Endodermal cell (in vitro differentiated cells): ENCODE measurements around the gene ABLIM2. TPM values are rescaled to one million over a fixed set of nuclear protein-coding genes. Genes with fewer than 3 reads are reported as not detected.

Experiments used
- DNase-seq: peaks from one replicate; pipeline ENCODE4 v3.0.0-alpha.2; 2017
- H3K27ac ChIP-seq: 2 replicates; pipeline ENCODE4 v1.5.1; 2013; ENCODE audit warnings: mild to moderate bottlenecking, low read depth, low read length, moderate library complexity
- H3K27me3 ChIP-seq: 2 replicates; pipeline ENCODE4 v1.6.1; 2013; ENCODE audit warnings: mild to moderate bottlenecking, low read length, moderate library complexity; ENCODE audit not compliant: insufficient read depth, control insufficient read depth, poor library complexity, severe bottlenecking
- H3K36me3 ChIP-seq: 2 replicates; pipeline ENCODE4 v1.7.0; 2013; ENCODE audit warnings: mild to moderate bottlenecking, low read length, moderate library complexity; ENCODE audit not compliant: control insufficient read depth, insufficient read depth
- H3K4me1 ChIP-seq: one replicate; pipeline ENCODE4 v1.7.0; 2013; ENCODE audit warnings: low read length; ENCODE audit not compliant: control insufficient read depth, insufficient read depth
- H3K4me3 ChIP-seq: 2 replicates; pipeline ENCODE4 v1.5.1; 2013; ENCODE audit warnings: mild to moderate bottlenecking, low read length, moderate library complexity
- H3K9ac ChIP-seq: 2 replicates; pipeline ENCODE4 v1.6.1; 2013; ENCODE audit warnings: mild to moderate bottlenecking, low read length, moderate library complexity; ENCODE audit not compliant: poor library complexity, severe bottlenecking; ENCODE audit errors: extremely low read depth
- H3K9me3 ChIP-seq: 2 replicates; pipeline ENCODE4 v1.6.1; 2013; ENCODE audit warnings: mild to moderate bottlenecking, low read length, moderate library complexity; ENCODE audit not compliant: control insufficient read depth
- H3K27ac Mint-ChIP-seq: 2 replicates; pipeline ENCODE4 v1.8.0; 2020; ENCODE audit warnings: mixed read lengths
- H3K27me3 Mint-ChIP-seq: 2 replicates; pipeline ENCODE4 v1.8.0; 2021; ENCODE audit warnings: mild to moderate bottlenecking, mixed read lengths; ENCODE audit not compliant: insufficient read depth
- H3K36me3 Mint-ChIP-seq: 2 replicates; pipeline ENCODE4 v1.8.0; 2020; ENCODE audit warnings: low read depth, mixed read lengths
- H3K4me1 Mint-ChIP-seq: 2 replicates; pipeline ENCODE4 v1.8.0; 2020; ENCODE audit warnings: mixed read lengths
- H3K4me3 Mint-ChIP-seq: 2 replicates; pipeline ENCODE4 v1.8.0; 2020; ENCODE audit warnings: mild to moderate bottlenecking, moderate library complexity, mixed read lengths
- H3K9me3 Mint-ChIP-seq: 2 replicates; pipeline ENCODE4 v1.8.0; 2020; ENCODE audit warnings: mild to moderate bottlenecking, mixed read lengths
- WGBS, 2 experiments: methylation state at CpG; one replicate each; pipeline versions ENCODE4 v1.1.5 to v1.1.7; 2013; ENCODE audit warnings: missing lambda C conversion rate in 2 of 2, mixed read lengths in 1 of 2; ENCODE audit not compliant: insufficient coverage in 1 of 2, insufficient read length in 1 of 2; 5-methylcytosine and 5-hydroxymethylcytosine counted together
- total RNA-seq, 2 donors: library from RNA; stranded (reverse); fragmentation: NEBNext Ultra II Directional in 1 of 2; extraction: Animal tissue kit (Norgen Biotek cat#: 25700) in 1 of 2; gene quantifications; 2 replicates in 1 of 2; 3 replicates in 1 of 2; pipeline ENCODE4 v1.2.1, GENCODE V29; 2021
- TF ChIP-seq, protein P1 (sequence below): fragments of 200-600 bp; sonication (generic); conservative IDR thresholded peaks from 2 replicates; pipeline ENCODE4 v1.5.0; 2021; ENCODE audit warnings: antibody characterized with exemption, mild to moderate bottlenecking

Gene ABLIM2
- total RNA-seq, 2 donors from 2014 or later, result 0.35 to 1.6 TPM

- Histone ChIP-seq H3K4me3 (no peak overlapping the region), H3K9ac (no peak overlapping the region), H3K27me3 (no peaks in the 10 kb centered on the region), H3K9me3 (peaks cover 21% of the 10 kb centered on the region), H3K27ac (no peak overlapping the region), H3K4me1 (no peaks in the 10 kb centered on the region), H3K36me3 (no peaks in the 10 kb centered on the region)
- Mint-ChIP-seq H3K4me3 (no peak overlapping the region), H3K27ac (no peak overlapping the region), H3K36me3 (peaks cover 9% of the 10 kb centered on the region), H3K27me3 (peaks cover 1% of the 10 kb centered on the region), H3K9me3 (peaks cover 32% of the 10 kb centered on the region), H3K4me1 (no peaks in the 10 kb centered on the region)
- WGBS, 2 experiments, result 89 to 93% methylated on average over 8 to 9 of the region's 9 CpGs
- no peak for DNase-seq
- TF ChIP-seq, protein P1, sequence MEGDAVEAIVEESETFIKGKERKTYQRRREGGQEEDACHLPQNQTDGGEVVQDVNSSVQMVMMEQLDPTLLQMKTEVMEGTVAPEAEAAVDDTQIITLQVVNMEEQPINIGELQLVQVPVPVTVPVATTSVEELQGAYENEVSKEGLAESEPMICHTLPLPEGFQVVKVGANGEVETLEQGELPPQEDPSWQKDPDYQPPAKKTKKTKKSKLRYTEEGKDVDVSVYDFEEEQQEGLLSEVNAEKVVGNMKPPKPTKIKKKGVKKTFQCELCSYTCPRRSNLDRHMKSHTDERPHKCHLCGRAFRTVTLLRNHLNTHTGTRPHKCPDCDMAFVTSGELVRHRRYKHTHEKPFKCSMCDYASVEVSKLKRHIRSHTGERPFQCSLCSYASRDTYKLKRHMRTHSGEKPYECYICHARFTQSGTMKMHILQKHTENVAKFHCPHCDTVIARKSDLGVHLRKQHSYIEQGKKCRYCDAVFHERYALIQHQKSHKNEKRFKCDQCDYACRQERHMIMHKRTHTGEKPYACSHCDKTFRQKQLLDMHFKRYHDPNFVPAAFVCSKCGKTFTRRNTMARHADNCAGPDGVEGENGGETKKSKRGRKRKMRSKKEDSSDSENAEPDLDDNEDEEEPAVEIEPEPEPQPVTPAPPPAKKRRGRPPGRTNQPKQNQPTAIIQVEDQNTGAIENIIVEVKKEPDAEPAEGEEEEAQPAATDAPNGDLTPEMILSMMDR, result no peak
These were observed 94.5 kb downstream of the ABLIM2 start for GRCh38 chr4:8063974-8064563.

DNA sequence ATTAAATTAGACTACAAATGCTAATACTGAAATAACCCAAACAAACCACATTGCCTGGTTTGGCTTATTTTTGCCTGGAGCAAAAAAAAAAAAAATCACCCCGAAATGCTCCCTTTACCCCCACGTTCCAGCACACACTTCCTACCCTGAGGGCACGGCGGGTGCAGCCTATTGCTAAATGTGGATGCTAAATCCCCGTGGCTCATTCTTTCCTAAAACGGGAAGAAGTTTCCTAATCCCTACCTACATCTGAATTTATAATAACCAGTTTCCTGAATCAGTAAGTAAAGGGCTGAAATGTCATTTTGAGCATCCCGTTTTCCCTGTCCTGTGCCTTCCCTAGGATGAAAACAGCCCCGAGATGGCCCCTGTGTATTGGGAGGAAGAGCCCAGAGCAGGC is 97.0 kb downstream of the ABLIM2 start:
- Histone ChIP-seq H3K9me3 (peaks cover 21% of the 10 kb centered on the region), H3K4me1 (no peaks in the 10 kb centered on the region), H3K27ac (no peak overlapping the region), H3K36me3 (no peaks in the 10 kb centered on the region), H3K27me3 (no peaks in the 10 kb centered on the region), H3K4me3 (no peak overlapping the region), H3K9ac (no peak overlapping the region)
- 86 to 94% methylated on average over 2 to 8 of the region's 8 CpGs for WGBS, 2 experiments
- DNase-seq, result no peak
- H3K9me3 Mint-ChIP-seq, result peaks cover 36% of the 10 kb centered on the region
- H3K4me3 Mint-ChIP-seq, result no peak overlapping the region
- peaks cover 15% of the 10 kb centered on the region for H3K36me3 Mint-ChIP-seq
- H3K27ac Mint-ChIP-seq, result no peak overlapping the region
- H3K27me3 Mint-ChIP-seq, result peaks cover 1% of the 10 kb centered on the region
- TF ChIP-seq, protein P1, result no peak
- H3K4me1 Mint-ChIP-seq, result no peaks in the 10 kb centered on the region

DNA sequence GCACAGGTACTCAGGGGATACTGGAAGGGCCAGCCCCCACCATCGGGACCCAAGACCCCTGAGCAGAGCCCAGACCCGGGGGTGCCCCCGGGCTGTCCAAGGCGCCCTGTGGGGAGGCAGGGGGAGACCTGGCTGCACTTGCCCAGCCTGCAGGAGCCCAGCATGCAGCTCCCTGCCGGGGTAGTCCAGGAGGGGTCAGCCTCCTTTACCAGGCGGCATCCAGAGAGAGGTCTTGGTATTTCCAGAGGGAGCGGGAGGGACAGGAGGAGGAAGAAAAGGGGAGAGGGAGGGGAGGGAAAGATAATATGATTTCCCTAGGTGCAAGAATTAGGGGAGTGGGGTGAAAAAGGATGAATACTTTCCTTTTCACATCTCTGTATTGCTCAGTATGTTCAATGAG is 97.5 kb downstream of the ABLIM2 start:
- Histone ChIP-seq H3K4me3 (no peak overlapping the region), H3K36me3 (no peaks in the 10 kb centered on the region), H3K9me3 (peaks cover 21% of the 10 kb centered on the region), H3K27ac (no peak overlapping the region), H3K27me3 (no peaks in the 10 kb centered on the region), H3K4me1 (no peaks in the 10 kb centered on the region), H3K9ac (no peak overlapping the region)
- Mint-ChIP-seq H3K36me3 (peaks cover 15% of the 10 kb centered on the region), H3K4me1 (no peaks in the 10 kb centered on the region), H3K4me3 (no peak overlapping the region), H3K27ac (no peak overlapping the region), H3K27me3 (peaks cover 1% of the 10 kb centered on the region), H3K9me3 (peaks cover 37% of the 10 kb centered on the region)
- 76 to 79% methylated on average over 4 to 7 of the region's 7 CpGs for WGBS, 2 experiments
- no peak for DNase-seq
- TF ChIP-seq, protein P1, result no peak
